Effector CD8-positive, alpha-beta T cell (primary cell): Measurements from ENCODE around the gene CCDC74B.
"Not testable (repeated sequence)": the region's sequence is repeated elsewhere in the genome, so short reads cannot be mapped to it uniquely, and the experiment has no call there.

Experiments used
- DNase-seq: peaks from one replicate; lab custom pipeline; 2025; lab: John Stamatoyannopoulos, UW

CCDC74B gene

GRCh38 chr2:130150181-130151144 lies 5.6 kb upstream of the CCDC74B start:
- no peak for DNase-seq

DNA sequence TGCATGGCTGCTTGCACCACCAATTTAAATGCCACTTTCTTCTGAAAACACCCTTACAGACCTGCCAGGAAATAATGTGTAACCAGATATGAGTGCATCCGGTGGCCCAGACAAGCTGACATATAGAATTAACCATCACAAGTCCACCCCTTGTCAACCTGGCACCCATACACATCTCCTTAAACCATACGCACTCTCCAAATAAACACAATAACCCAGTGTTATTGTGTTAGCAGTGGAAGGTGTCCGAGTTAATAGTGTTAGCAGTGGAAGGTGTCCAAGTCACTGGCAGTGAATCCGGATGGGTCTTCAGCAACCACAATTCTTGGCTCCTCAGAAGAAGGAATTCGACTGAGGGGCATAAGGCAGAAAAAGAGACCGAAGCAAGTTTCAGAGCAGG lies 3.6 kb upstream of the CCDC74B start:
- DNase-seq = not testable (repeated sequence)

GRCh38 chr2:130143266-130144039 lies 1.5 kb downstream of the CCDC74B start:
- DNase-seq = not testable (repeated sequence)

DNA sequence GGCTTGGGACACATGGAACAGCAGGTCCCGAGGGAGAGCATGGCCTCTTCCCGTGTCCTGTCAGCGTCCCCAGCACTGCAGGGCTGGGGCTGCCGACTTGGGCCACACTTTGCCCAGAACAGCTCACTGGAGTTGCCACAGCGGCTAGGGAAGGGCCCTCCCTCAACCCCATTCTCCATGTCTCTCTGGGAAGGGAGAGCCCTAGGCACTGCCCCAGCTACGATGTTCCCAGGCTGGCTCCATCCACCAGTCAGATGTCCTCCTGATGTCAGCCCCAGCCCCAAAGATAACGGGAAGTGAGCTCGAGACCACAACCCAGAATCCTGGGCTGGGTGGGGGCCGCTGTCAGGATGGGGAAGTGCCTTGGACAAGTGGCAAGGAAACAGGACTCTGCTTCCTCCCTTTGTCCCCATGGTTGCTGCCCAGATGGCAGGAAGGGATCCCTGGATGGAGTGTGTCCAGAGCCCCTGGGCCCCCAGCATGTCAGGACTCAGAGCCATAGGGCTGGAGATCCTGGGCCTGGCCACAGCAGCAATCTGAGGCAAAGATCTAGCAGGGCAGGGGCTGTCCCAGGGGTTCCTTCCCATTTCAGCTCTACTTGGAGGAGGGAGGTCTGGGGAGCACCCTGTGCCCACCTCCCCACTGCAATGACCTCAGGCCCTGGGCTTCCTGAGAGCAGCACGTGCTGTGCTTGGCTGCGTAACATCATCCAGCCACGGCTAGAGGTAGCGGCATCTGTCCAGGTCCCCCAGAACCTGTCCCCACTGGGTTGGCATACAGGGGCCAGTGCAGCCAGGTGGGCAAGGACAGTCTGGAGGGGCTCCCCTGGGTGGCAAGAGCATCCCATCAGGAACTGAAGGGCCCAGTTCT lies 2.3 kb downstream of the CCDC74B start:
- not testable (repeated sequence) for DNase-seq

- not testable (repeated sequence) for DNase-seq
Measured at GRCh38 chr2:130141645-130142370, 3.1 kb downstream of the CCDC74B start.

DNA sequence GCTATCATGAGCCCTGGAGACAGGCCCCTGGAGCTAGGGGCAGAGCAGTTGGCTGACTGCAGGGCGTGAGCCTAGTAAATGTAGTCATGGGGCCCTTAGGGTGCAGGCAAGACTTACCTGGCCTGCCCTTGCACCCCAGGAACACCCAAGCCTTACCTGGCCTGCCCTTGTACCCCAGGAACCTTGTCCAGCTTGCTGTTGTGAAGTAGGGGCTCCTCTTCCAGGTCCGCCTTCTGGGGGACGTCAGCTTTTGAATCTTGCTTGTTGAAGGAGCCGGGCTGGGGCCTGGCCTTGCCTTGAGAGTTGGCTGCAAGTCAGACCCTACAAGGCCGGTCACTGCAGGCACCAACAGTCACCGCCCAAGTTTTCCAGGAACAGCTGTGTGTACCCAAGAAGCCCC lies 3.9 kb downstream of the CCDC74B start:
- DNase-seq = not testable (repeated sequence)

DNA sequence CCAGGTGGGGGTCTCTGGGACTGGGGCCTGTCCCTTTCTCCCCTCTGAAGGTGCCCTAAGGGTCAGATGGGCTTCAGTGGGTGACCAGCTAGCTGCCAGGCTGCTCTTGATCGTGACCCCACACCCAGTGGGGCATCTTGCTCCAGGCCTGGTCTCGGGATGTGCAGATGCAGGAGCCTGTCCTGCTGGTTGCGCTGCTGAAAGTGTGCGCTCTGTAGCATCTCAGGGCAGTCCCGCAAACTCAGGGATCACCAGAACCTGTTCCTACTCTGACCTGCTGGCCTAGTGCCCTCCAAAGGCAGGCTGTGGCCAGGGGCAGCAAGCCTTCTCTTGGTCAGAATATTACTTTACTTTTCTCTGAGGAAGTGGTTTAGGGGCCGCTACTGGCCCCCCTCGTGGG lies 4.4 kb downstream of the CCDC74B start:
- not testable (repeated sequence) for DNase-seq

- not testable (repeated sequence) for DNase-seq
Measured at GRCh38 chr2:130139331-130140280, 5.3 kb downstream of the CCDC74B start.

GRCh38 chr2:130138841-130139251 lies 6.1 kb downstream of the CCDC74B start:
- not testable (repeated sequence) for DNase-seq

- DNase-seq = not testable (repeated sequence)
Measured at GRCh38 chr2:130138326-130138725, 6.6 kb downstream of the CCDC74B start.

GRCh38 chr2:130137118-130137517 lies 7.8 kb downstream of the CCDC74B start:
- not testable (repeated sequence) for DNase-seq

DNA sequence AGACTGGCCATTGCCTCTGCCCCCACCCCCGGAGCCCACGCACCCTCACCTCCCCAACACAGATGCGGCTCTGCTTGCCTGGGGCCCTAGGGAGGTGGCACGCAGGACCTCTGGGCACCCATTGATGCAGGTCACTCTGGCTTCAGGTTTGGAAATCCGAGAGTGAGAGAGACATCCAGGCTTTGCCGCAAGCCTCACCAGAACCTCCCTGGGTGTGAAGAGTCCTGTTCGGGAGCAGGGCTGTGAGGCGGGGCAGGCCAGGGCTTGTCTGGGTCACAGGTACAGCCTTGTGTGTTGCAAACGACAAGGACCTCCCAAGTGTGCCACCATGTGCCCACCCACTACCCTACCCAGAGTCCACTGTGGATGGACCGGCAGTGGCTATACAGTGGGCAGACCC lies 8.4 kb downstream of the CCDC74B start:
- not testable (repeated sequence) for DNase-seq

DNA sequence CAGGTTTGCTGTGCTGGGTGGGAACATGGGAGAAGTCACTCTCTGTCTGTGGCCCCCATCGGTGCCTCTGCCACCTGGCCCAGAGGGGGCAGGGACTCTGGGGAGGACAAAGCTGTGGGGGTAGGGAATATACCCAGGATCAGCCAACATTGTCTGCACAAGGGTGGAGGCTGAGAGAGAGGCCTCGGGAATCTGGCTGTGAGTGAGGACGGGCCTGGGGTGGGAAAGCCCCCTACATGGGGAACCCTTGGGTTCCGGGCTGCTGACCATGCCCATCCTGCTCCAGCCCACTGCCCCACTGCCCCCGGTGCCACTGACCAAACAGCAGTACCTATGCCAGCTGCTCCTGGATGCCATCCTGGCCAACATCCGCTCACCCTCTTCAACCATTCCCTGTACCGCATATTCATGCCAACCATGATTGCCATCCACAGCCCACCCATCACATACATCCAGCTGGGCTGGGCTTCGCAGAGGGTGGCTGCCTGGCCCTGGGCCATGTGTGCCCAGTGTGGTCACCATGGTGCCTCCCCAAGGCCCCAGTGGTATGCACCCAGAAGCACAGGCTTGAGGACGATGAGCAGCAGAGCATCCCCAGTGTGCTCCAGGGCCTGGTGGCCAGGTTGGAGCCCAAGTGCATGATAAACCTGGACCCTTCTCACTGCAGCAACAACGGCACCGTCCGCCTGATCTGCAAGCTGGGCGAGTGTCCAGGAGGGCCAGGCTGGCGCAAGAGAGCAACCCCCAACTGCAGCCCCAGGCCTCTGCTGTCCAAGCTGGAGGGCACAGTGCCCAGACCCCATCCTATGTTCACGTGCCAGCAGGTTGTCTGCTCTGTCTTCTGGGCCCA lies 9.0 kb downstream of the CCDC74B start:
- DNase-seq = no peak

DNA sequence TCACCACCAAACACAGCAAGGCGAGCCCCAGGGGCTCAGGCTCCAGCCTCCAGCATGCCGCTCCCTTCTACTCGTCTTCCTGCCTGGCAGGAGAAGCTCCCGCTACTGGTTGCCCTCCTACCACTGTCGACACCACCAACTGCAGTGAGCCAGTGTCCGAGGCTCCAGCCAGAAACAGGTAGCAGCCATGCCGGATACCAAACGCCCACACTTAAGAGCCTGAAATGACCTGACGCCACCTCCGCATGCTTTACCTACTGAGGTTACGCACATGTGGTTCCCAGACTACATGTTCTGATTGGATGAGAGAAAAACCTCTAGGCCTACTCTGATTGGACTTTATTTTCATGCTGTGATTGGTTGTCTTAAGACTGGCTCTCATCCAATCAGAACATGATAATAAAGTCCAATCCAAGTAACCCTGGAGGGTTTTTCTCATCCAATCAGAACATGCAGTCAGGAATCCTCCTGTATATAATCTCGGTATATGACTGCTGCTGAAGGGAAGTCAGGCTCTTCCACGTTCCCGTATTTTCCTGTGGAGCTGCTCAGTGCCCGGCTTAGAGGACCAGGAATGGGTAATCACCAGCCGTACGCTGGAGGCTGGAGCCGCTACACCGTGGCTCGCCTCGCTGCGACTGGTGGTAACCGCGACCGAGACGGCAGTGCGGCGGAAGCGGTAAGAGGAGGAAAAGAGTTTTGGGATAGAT lies 15.6 kb downstream of the CCDC74B start, which contains the start of gene POTEF:
Gene POTEF, minus strand, starts transcription at position 103 of the 710 bp plus-strand sequence. CDS start 8,707 bp downstream, outside the sequence.
- not testable (repeated sequence) for DNase-seq

- DNase-seq = not testable (repeated sequence)
Measured at GRCh38 chr2:130128464-130128863, 16.4 kb downstream of the CCDC74B start.

- DNase-seq = not testable (repeated sequence)
Measured at GRCh38 chr2:130127726-130128125, 17.2 kb downstream of the CCDC74B start.

DNA sequence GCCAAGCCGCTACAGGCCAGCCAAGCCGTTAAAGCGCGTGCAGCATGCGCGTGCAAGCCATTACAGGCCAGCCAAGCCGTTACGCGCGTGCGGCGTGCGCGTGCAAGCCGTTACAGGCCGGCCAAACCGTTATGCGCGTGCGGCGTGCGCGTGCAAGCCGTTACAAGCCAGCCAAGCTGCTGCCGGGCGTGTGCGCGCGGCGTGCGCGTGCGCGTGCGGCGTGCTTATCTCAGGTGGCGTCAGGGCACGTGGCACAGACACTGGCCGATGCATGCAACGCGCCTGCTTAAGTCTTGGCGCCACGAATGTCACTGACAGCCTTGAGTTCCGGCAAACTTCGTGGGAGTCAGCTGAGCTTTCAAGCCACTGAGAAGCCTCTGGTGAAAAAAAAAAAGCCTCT lies 24.0 kb downstream of the CCDC74B start:
- not testable (repeated sequence) for DNase-seq
